ENCODE results near the gene ARL15.

Gene ARL15

DNA sequence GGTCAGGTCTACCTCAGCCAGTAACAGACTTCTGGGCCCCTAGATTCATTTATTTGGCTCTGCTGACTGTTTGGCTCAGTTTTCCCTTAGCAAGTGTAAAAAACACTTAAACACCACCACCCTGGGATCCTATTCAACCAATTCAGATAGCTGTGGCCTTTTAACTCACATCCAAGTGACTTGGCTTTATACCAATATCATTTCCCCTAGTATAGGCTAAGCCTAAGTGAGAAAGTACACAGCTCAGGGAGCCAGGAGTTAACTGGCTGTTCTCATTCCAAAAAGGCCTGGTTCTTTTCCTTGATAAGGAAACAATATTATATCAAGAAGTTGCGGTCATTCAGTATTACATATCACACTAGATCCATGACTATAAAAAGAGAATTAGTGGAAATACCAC, 163.5 kb downstream of the ARL15 start:
- no peak for DNase-seq

DNA sequence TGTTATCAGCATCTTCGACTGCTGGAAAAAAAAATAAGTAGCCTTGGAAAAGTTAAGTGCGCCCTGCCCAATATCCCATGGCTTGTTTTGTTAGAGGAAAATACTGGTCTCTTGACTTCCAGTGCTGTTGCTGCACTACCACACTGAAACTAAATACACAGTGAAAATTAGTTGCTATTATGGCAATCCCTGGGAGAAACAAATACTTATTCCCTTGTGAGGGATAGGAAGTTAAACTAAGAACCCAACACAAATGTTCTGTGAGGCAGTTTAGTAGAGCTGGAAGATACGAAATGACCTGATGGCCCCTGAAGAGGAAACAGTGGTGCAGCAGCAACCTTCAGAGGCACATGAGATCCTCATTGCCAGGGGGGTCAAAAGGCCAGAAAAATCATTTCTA, 164.0 kb downstream of the ARL15 start:
- DNase-seq: no peak

DNA sequence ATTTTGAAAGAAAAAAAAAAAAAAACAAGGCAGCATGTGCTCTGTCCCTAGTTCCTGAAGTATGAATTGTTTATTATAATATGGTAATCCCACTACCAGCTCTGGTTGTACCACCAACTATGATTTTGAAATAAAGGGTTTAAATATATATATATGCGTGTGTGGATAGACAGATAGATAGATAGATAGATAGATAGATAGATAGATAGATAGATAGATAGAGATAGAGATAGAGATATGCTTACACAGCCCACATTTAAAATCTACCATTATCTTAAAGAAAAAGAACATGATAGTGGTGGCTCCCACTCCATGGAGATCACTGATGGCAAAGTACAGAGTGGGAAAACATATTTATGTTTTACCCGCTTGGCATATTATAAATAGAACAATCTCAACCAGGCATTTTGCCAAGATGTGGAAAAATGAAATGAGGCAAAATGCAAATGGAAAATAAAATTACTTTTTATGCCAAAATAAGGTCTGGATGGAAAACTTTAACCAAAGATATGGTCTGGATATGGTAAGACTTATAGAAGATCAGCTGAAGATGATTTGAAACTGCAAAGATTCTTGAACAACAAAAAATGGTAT, 170.0 kb downstream of the ARL15 start:
- no peak for DNase-seq

- no peak for DNase-seq
Observed at GRCh38 chr5:54136516-54137440, 173.6 kb downstream of the ARL15 start.

- peak; percentile 37 for DNase-seq
Observed at GRCh38 chr5:54135042-54135441, 175.3 kb downstream of the ARL15 start.

- no peak for DNase-seq
Observed at GRCh38 chr5:54133917-54134316, 176.5 kb downstream of the ARL15 start.

DNA sequence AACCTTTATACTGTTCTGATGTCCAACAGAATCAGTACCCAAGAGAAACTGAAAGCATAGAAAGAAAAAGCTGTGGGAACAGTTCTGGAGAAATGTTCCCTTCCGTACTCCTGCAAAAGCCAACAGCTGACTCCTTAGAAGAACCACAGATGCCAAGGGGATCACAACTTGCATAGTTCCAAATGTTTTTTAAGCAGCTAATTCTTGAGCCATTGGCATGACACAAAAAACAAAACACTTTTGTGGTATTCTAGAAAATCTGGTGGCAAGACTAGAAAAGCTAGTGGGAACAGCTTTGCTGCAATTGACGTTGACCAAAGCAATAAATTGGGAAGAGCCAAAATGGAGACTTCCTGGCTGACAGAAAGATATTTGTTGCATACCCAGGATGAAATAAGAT, 189.9 kb downstream of the ARL15 start:
- no peak for DNase-seq

GRCh38 chr5:54117957-54118356, 192.4 kb downstream of the ARL15 start:
- no peak for DNase-seq

DNA sequence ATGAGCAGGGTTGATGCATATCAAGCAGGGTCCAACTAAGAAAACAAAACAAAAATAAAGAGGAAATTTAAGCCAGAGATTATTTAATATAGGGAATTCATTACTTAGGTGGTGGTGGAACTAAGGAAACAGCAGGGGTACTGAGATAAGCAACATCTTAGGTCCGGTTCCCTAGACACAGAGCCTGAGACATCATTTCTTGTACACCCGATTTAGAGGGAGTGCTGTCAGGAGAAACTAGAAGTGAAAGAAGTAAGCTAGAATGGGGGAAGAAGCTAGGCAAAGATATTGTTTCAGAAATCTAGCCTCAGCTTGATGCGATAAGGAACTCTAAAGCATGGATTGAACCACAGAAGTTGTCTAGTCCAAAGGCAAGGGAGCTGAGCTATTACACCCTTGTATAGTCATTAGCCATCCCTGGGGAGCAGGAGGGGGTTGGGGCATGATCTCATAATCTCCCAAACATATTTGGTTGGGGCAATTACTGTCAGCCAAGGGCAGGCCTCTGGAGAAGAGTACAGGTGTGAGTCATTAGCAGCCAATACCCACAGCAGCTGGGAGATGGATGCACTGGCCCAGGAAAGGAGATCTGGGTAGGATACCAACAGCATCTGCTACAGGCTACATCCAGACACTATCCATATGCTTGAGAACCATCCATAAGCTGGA, 194.5 kb downstream of the ARL15 start:
- peak; percentile 66 for DNase-seq

DNA sequence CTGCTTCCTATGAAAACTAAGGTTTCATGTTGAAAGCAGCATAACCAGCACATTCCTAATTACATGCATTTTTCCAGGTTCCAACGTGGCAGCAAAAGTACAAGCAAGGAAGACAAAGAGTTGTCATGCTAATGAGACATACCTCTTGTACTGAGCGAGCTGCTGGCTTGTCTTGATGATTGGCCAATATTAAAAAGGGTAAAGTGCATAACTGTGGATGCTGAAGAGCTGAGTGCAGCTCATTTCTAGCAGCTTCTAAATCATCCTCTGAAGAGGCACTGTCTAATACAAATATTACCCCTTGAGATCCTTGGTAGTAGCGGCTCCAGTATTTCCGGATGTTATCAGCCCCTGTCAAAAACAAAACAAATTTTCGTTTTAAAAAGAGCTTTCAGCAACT, 197.3 kb downstream of the ARL15 start:
- DNase-seq: no peak

GRCh38 chr5:54109626-54110330, 200.6 kb downstream of the ARL15 start:
- DNase-seq: no peak

GRCh38 chr5:54108136-54108535, 202.2 kb downstream of the ARL15 start:
- DNase-seq: no peak

DNA sequence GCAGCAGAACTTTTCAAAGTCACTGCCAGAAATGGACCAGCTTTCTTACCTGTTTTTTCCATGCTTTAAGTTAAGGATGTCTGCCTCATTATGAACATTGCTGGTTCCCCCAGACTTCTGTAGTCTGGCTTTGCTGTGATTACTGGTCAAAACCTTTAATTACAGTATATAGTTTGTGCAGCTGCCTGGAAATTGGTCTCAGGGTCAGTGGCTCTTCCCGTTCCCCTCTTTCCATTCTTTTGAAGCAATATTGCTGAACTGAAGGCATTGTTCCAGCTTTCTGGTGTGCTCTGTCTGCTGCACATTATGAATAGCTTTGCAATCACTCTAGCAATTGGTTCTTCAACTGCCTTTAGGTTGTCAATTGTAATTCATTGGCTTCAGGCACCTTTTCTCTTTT, 206.5 kb downstream of the ARL15 start:
- no peak for DNase-seq

- no peak for DNase-seq
Observed at GRCh38 chr5:54098267-54098666, 212.1 kb downstream of the ARL15 start.

GRCh38 chr5:54095969-54096368, 214.4 kb downstream of the ARL15 start:
- DNase-seq: no peak

GRCh38 chr5:54094706-54095105, 215.7 kb downstream of the ARL15 start:
- DNase-seq: no peak

GRCh38 chr5:54093861-54094260, 216.5 kb downstream of the ARL15 start:
- no peak for DNase-seq

DNA sequence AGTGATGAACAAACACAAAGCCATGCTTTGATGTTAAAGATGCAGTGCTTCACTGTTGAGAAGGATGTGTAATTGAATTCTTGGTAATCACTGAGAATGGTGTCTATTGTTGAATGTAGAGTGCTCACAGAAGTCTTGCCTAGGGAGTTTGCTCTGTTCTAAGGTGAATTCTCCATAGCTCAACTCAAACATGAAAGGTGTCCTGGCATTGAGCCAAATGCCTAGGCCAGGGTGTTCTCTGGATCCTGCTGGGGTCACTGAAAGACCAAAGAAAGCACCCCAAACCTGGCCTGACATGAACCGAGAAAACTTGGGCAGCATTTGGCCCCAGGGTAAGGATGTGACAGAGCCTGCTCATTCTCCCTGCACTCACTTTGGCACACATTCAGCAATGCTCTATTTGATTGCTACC, 217.3 kb downstream of the ARL15 start:
- peak; percentile 52 for DNase-seq

DNA sequence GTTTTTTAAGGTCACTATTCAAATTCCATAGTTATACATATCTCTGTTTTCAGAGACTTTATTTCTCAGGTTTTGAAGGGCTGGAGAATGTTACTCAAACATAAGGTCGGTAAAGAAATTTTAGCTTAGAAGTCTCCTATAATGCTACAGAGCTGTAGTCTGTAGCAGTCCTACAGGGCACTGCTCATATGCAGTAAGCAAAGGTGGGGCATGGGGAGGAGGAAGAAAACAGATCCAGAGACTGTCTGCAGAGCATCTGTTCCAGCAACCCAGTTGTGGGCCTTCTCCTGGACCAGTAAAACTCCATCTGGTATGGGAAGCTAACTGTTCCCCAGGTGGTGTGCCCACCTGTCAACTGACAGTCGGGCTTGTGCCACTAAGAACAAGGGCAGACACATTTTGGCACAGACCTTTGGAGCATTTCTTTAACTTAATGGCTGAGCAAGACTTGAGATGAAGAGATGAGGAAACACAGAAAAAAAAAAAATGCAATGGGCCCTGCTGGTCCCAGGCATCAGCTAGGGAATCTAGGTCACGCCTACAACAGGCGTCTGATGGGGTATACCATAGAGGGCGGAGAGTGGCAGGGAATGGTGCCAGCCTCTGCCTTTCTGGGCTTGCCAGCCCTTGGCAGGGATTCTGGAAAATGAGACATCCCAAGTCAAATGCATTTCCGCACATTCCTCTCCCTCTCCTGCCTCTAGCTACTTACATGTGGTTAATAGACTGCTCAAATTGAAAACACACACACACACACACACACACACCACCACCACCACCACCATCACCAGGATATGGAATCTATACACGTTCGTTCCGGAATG, 218.9 kb downstream of the ARL15 start:
- no peak for DNase-seq

GRCh38 chr5:54090495-54091120, 219.8 kb downstream of the ARL15 start:
- peak; percentile 82 for DNase-seq

- peak; percentile 65 for DNase-seq
Observed at GRCh38 chr5:54088081-54088480, 222.3 kb downstream of the ARL15 start.

GRCh38 chr5:54087436-54087835, 222.9 kb downstream of the ARL15 start:
- DNase-seq: peak; percentile 89
